ENCODE results near the gene KTI12. TPM values are rescaled to one million over a fixed set of nuclear protein-coding genes. Genes with fewer than 3 reads are reported as not detected.
"Not testable (repeated sequence)": the region's sequence is repeated elsewhere in the genome, so short reads cannot be mapped to it uniquely, and the experiment has no call there.

KTI12 gene
- total and polyA plus RNA-seq, 5 experiments from 2014 or later: 16.9 to 47.5 (median 42.2) TPM

GRCh38 chr1:52056163-52056936, 22.7 kb upstream of the KTI12 start, which contains the start of gene BTF3L4:
Gene BTF3L4 (plus strand): TSS chr1:52056295. CDS start chr1:52059848, 3,553 bp downstream.
- Mint-ChIP-seq H3K9me3 (no peaks in the 10 kb centered on the region), H3K27ac (peak within 1 kb of the TSS; percentile 92 to 98 (median 97)), H3K4me3 (peak within 1 kb of the TSS; percentile 88 to 100 (median 99)), H3K27me3 (no peaks in the 10 kb centered on the region), H3K4me1 (peaks cover 39 to 73% (median 68%) of the 10 kb centered on the region in 4 donors), H3K36me3 (peaks cover 4 to 36% (median 8%) of the 10 kb centered on the region in 3 donors)
- POLR2A ChIA-PET: interaction anchor here (1.0 to 5.1 kb wide), 5 partner anchors 13 to 348 kb away, joined by 3 to 55 read pairs (median 6); partner anchors contain the start of genes CC2D1B, KTI12, ORC1 and PRPF38A
- DNase-seq: peak; percentile 85 to 95 (median 91)
- ATAC-seq: peak; percentile 93 to 95

GRCh38 chr1:52055866-52056162, 22.2 kb upstream of the KTI12 start:
- Mint-ChIP-seq H3K27me3 (no peaks in the 10 kb centered on the region), H3K9me3 (no peaks in the 10 kb centered on the region), H3K4me1 (peaks cover 36 to 71% (median 70%) of the 10 kb centered on the region in 4 donors), H3K4me3 (peak overlapping the region; percentile 88 to 100 (median 99)), H3K36me3 (peaks cover 4 to 33% (median 8%) of the 10 kb centered on the region in 3 donors), H3K27ac (peak overlapping the region; percentile 92 to 98 (median 96))
- POLR2A ChIA-PET: interaction anchor here (1.4 to 5.1 kb wide), 4 partner anchors 12 to 349 kb away, joined by 3 to 55 read pairs (median 5); partner anchors contain the start of genes KTI12, ORC1 and PRPF38A
- no peak for DNase-seq
- ATAC-seq: no peak

- DNase-seq (peak; percentile 31 to 79 (median 56)), ATAC-seq (peak; percentile 20 to 36)
- Mint-ChIP-seq H3K4me1 (peaks cover 36 to 71% (median 69%) of the 10 kb centered on the region in 4 donors), H3K27ac (peak within 1 kb of the TSS; percentile 92 to 98 (median 96)), H3K27me3 (no peaks in the 10 kb centered on the region), H3K9me3 (no peaks in the 10 kb centered on the region), H3K36me3 (peaks cover 3 to 32% (median 8%) of the 10 kb centered on the region in 3 donors), H3K4me3 (peak within 1 kb of the TSS; percentile 88 to 100 (median 99))
- POLR2A ChIA-PET: interaction anchor here (1.0 to 5.1 kb wide), 5 partner anchors 12 to 349 kb away, joined by 3 to 55 read pairs (median 4); partner anchors contain the start of genes CC2D1B, KTI12, ORC1 and PRPF38A
Measured at GRCh38 chr1:52055066-52055865, 21.7 kb upstream of the KTI12 start, which contains the start of gene TXNDC12. Gene TXNDC12 (minus strand): TSS chr1:52055191. CDS start chr1:52055096, 95 bp downstream.

- H3K4me3 Mint-ChIP-seq: peak overlapping the region; percentile 88 to 100 (median 99)
- H3K4me1 Mint-ChIP-seq: peaks cover 34 to 70% (median 66%) of the 10 kb centered on the region in 4 donors
- H3K27me3 Mint-ChIP-seq: no peaks in the 10 kb centered on the region
- DNase-seq (no peak), ATAC-seq (no peak)
- peaks cover 1 to 30% (median 8%) of the 10 kb centered on the region in 3 donors for H3K36me3 Mint-ChIP-seq
- peak overlapping the region; percentile 92 to 98 (median 96) for H3K27ac Mint-ChIP-seq
- no peaks in the 10 kb centered on the region for H3K9me3 Mint-ChIP-seq
- POLR2A ChIA-PET: interaction anchor here (1.0 to 5.1 kb wide), 5 partner anchors 11 to 350 kb away, joined by 3 to 55 read pairs (median 4); partner anchors contain the start of genes CC2D1B, KTI12, ORC1 and PRPF38A
Measured at GRCh38 chr1:52054496-52055065, 21.0 kb upstream of the KTI12 start.

GRCh38 chr1:52053862-52054261, 20.3 kb upstream of the KTI12 start:
- no peak for DNase-seq
- POLR2A ChIA-PET: interaction anchor here (5.1 kb wide), 1 partner anchor 22 kb away, joined by 55 read pairs; the partner anchor contains the start of gene KTI12
- Mint-ChIP-seq H3K27ac (peak overlapping the region in 9 of 10 donors; percentile 7 to 98 (median 96)), H3K27me3 (no peaks in the 10 kb centered on the region), H3K4me1 (peaks cover 31 to 63% (median 62%) of the 10 kb centered on the region in 4 donors), H3K36me3 (peaks cover 1 to 26% (median 8%) of the 10 kb centered on the region in 3 donors), H3K9me3 (no peaks in the 10 kb centered on the region), H3K4me3 (peak overlapping the region; percentile 88 to 100 (median 99))
- no peak for ATAC-seq

- not testable (repeated sequence) for H3K4me3 Mint-ChIP-seq, H3K27me3 Mint-ChIP-seq, H3K27ac Mint-ChIP-seq
Measured at GRCh38 chr1:52049337-52049736, 15.7 kb upstream of the KTI12 start.

GRCh38 chr1:52045666-52046195, 12.1 kb upstream of the KTI12 start:
- Mint-ChIP-seq H3K4me1 (peaks cover 15 to 31% (median 26%) of the 10 kb centered on the region in 4 donors), H3K36me3 (peaks cover 0 to 45% (median 0%) of the 10 kb centered on the region in 3 donors), H3K27ac (peak overlapping the region in 1 of 10 donors; percentile 22)
- ATAC-seq, H3K9me3 Mint-ChIP-seq, H3K4me3 Mint-ChIP-seq, DNase-seq, H3K27me3 Mint-ChIP-seq: not testable (repeated sequence)
- POLR2A ChIA-PET: interaction anchor here (0.7 kb wide), 1 partner anchor 51 kb away, joined by 3 read pairs; no protein-coding TSS in a partner anchor

More at GRCh38 chr1:52049337-52049736, 15.7 kb upstream of the KTI12 start:
- not testable (repeated sequence) for H3K9me3 Mint-ChIP-seq, DNase-seq, ATAC-seq
- Mint-ChIP-seq H3K36me3 (peaks cover 0 to 47% (median 1%) of the 10 kb centered on the region in 3 donors), H3K4me1 (peaks cover 26 to 50% (median 40%) of the 10 kb centered on the region in 4 donors)
- POLR2A ChIA-PET: interaction anchor here (1.1 kb wide), 1 partner anchor 16 kb away, joined by 4 read pairs; the partner anchor contains the start of gene KTI12

- peak overlapping the region in 1 of 10 donors; percentile 22 for H3K27ac Mint-ChIP-seq
- no peak for ATAC-seq
- H3K9me3 Mint-ChIP-seq: no peaks in the 10 kb centered on the region
- peaks cover 0 to 46% (median 0%) of the 10 kb centered on the region in 3 donors for H3K36me3 Mint-ChIP-seq
- peaks cover 10 to 27% (median 24%) of the 10 kb centered on the region in 4 donors for H3K4me1 Mint-ChIP-seq
- POLR2A ChIA-PET: no interaction called here
- H3K27me3 Mint-ChIP-seq: no peaks in the 10 kb centered on the region
- no peak for DNase-seq
- no peak overlapping the region for H3K4me3 Mint-ChIP-seq
Measured at GRCh38 chr1:52045236-52045635, 11.6 kb upstream of the KTI12 start.

GRCh38 chr1:52041551-52042185, 8.1 kb upstream of the KTI12 start:
- H3K4me1 Mint-ChIP-seq: peaks cover 8 to 23% (median 15%) of the 10 kb centered on the region in 4 donors
- POLR2A ChIA-PET: no interaction called here
- ATAC-seq: no peak
- DNase-seq: no peak
- no peak overlapping the region for H3K4me3 Mint-ChIP-seq
- peaks cover 0 to 66% (median 2%) of the 10 kb centered on the region in 3 donors for H3K36me3 Mint-ChIP-seq
- no peaks in the 10 kb centered on the region for H3K27me3 Mint-ChIP-seq
- no peaks in the 10 kb centered on the region for H3K9me3 Mint-ChIP-seq
- H3K27ac Mint-ChIP-seq: no peak overlapping the region

- H3K27ac Mint-ChIP-seq: peak overlapping the region in 2 of 10 donors; percentile 20 to 82
- peaks cover 0 to 51% (median 2%) of the 10 kb centered on the region in 3 donors for H3K36me3 Mint-ChIP-seq
- H3K4me1 Mint-ChIP-seq: peaks cover 0 to 13% (median 10%) of the 10 kb centered on the region in 4 donors
- ATAC-seq: no peak
- H3K27me3 Mint-ChIP-seq: no peaks in the 10 kb centered on the region
- no peak for DNase-seq
- POLR2A ChIA-PET: interaction anchor here (0.7 to 0.8 kb wide), 2 partner anchors 8 to 17 kb away, joined by 3 read pairs; partner anchors contain the start of gene TXNDC12
- H3K4me3 Mint-ChIP-seq: no peak overlapping the region
- H3K9me3 Mint-ChIP-seq: no peaks in the 10 kb centered on the region
Measured at GRCh38 chr1:52037909-52038308, 4.3 kb upstream of the KTI12 start.

GRCh38 chr1:52037402-52037814, 3.8 kb upstream of the KTI12 start:
- Mint-ChIP-seq H3K36me3 (peaks cover 0 to 51% (median 2%) of the 10 kb centered on the region in 3 donors), H3K27me3 (no peaks in the 10 kb centered on the region), H3K9me3 (no peaks in the 10 kb centered on the region), H3K27ac (peak overlapping the region in 1 of 10 donors; percentile 61), H3K4me1 (peaks cover 1 to 17% (median 14%) of the 10 kb centered on the region in 4 donors), H3K4me3 (no peak overlapping the region)
- ATAC-seq (no peak), DNase-seq (no peak)
- POLR2A ChIA-PET: interaction anchor here (0.7 to 0.8 kb wide), 2 partner anchors 8 to 18 kb away, joined by 3 read pairs; partner anchors contain the start of gene TXNDC12

All from naive thymus-derived CD8-positive, alpha-beta T cell (primary cell).